ENCODE measurements around the gene DCUN1D3. TPM values are rescaled to one million over a fixed set of nuclear protein-coding genes. Genes with fewer than 3 reads are reported as not detected.

DCUN1D3 gene
- total RNA-seq, 2 experiments from 2014 or later: 4.2 to 5.1 TPM

- no peak overlapping the region for H3K4me3 Mint-ChIP-seq
- CTCF ChIA-PET: no interaction called here
- H3K27me3 Mint-ChIP-seq: no peaks in the 10 kb centered on the region
- POLR2A ChIA-PET: no interaction called here
- H3K27ac Mint-ChIP-seq: no peak overlapping the region
- no peaks in the 10 kb centered on the region for H3K4me1 Mint-ChIP-seq
- no peaks in the 10 kb centered on the region for H3K9me3 Mint-ChIP-seq (ENCODE audit: low read depth)
- ATAC-seq (no peak), DNase-seq (no peak)
- intact Hi-C loops (cut with DNase I, micrococcal nuclease): no loop called here
- peaks cover 19% of the 10 kb centered on the region for H3K36me3 Mint-ChIP-seq (ENCODE audit: low read depth)
Measured at GRCh38 chr16:20829536-20829935, 70.6 kb downstream of the DCUN1D3 start.

GRCh38 chr16:20826039-20826566 lies 74.1 kb downstream of the DCUN1D3 start:
- no peaks in the 10 kb centered on the region for H3K9me3 Mint-ChIP-seq (ENCODE audit: low read depth)
- H3K4me3 Mint-ChIP-seq: no peak overlapping the region
- intact Hi-C loops (cut with DNase I, micrococcal nuclease): no loop called here
- peaks cover 23% of the 10 kb centered on the region for H3K36me3 Mint-ChIP-seq (ENCODE audit: low read depth)
- H3K4me1 Mint-ChIP-seq: peaks cover 7% of the 10 kb centered on the region
- ATAC-seq (no peak), DNase-seq (no peak)
- no peak overlapping the region for H3K27ac Mint-ChIP-seq
- no peaks in the 10 kb centered on the region for H3K27me3 Mint-ChIP-seq
- ChIA-PET POLR2A (no interaction called here), CTCF (interaction anchor here (0.9 to 1.0 kb wide), 2 partner anchors 15 to 20 kb away, joined by 3 to 4 read pairs; partner anchors contain the start of genes ERI2 and REXO5)

- CTCF ChIA-PET: no interaction called here
- H3K27ac Mint-ChIP-seq: no peak overlapping the region
- H3K4me1 Mint-ChIP-seq: peaks cover 7% of the 10 kb centered on the region
- H3K9me3 Mint-ChIP-seq (ENCODE audit: low read depth): no peaks in the 10 kb centered on the region
- H3K4me3 Mint-ChIP-seq: no peak overlapping the region
- POLR2A ChIA-PET: no interaction called here
- ATAC-seq (peak; percentile 33), DNase-seq (no peak)
- peaks cover 32% of the 10 kb centered on the region for H3K36me3 Mint-ChIP-seq (ENCODE audit: low read depth)
- intact Hi-C loops (cut with DNase I, micrococcal nuclease): no loop called here
- H3K27me3 Mint-ChIP-seq: no peaks in the 10 kb centered on the region
Measured at GRCh38 chr16:20822521-20823325, 77.4 kb downstream of the DCUN1D3 start.

GRCh38 chr16:20821682-20822081 lies 78.5 kb downstream of the DCUN1D3 start:
- no peaks in the 10 kb centered on the region for H3K9me3 Mint-ChIP-seq (ENCODE audit: low read depth)
- POLR2A ChIA-PET: no interaction called here
- no peak overlapping the region for H3K4me3 Mint-ChIP-seq
- no peak overlapping the region for H3K27ac Mint-ChIP-seq
- H3K4me1 Mint-ChIP-seq: peaks cover 7% of the 10 kb centered on the region
- H3K27me3 Mint-ChIP-seq: no peaks in the 10 kb centered on the region
- intact Hi-C loops (cut with DNase I, micrococcal nuclease): no loop called here
- DNase-seq: no peak
- no peak for ATAC-seq
- CTCF ChIA-PET: no interaction called here
- H3K36me3 Mint-ChIP-seq (ENCODE audit: low read depth): peaks cover 28% of the 10 kb centered on the region

GRCh38 chr16:20818929-20819585 lies 81.1 kb downstream of the DCUN1D3 start:
- intact Hi-C loops (cut with DNase I, micrococcal nuclease): no loop called here
- ChIA-PET CTCF (no interaction called here), POLR2A (no interaction called here)
- H3K27ac Mint-ChIP-seq: no peak overlapping the region
- peaks cover 30% of the 10 kb centered on the region for H3K36me3 Mint-ChIP-seq (ENCODE audit: low read depth)
- peaks cover 13% of the 10 kb centered on the region for H3K4me1 Mint-ChIP-seq
- H3K27me3 Mint-ChIP-seq: no peaks in the 10 kb centered on the region
- no peak overlapping the region for H3K4me3 Mint-ChIP-seq
- no peak for ATAC-seq
- DNase-seq: no peak
- H3K9me3 Mint-ChIP-seq (ENCODE audit: low read depth): no peaks in the 10 kb centered on the region

- Mint-ChIP-seq H3K4me3 (no peak overlapping the region), H3K9me3 (ENCODE audit: low read depth) (no peaks in the 10 kb centered on the region), H3K4me1 (peaks cover 6% of the 10 kb centered on the region), H3K27me3 (no peaks in the 10 kb centered on the region), H3K27ac (no peak overlapping the region), H3K36me3 (ENCODE audit: low read depth) (peaks cover 13% of the 10 kb centered on the region)
- intact Hi-C loops (cut with DNase I, micrococcal nuclease): no loop called here
- CTCF ChIA-PET: no interaction called here
- POLR2A ChIA-PET: no interaction called here
- DNase-seq (peak; percentile 17), ATAC-seq (peak; percentile 53)
Measured at GRCh38 chr16:20814784-20815183, 85.4 kb downstream of the DCUN1D3 start.

- no peaks in the 10 kb centered on the region for H3K27me3 Mint-ChIP-seq
- ATAC-seq (no peak), DNase-seq (no peak)
- peaks cover 14% of the 10 kb centered on the region for H3K4me1 Mint-ChIP-seq
- H3K9me3 Mint-ChIP-seq (ENCODE audit: low read depth): no peaks in the 10 kb centered on the region
- POLR2A ChIA-PET: no interaction called here
- H3K36me3 Mint-ChIP-seq (ENCODE audit: low read depth): peaks cover 11% of the 10 kb centered on the region
- no peak overlapping the region for H3K4me3 Mint-ChIP-seq
- CTCF ChIA-PET: no interaction called here
- H3K27ac Mint-ChIP-seq: no peak overlapping the region
- intact Hi-C loops (cut with DNase I, micrococcal nuclease): no loop called here
Measured at GRCh38 chr16:20812510-20812909, 87.6 kb downstream of the DCUN1D3 start.

- H3K27ac Mint-ChIP-seq: no peak overlapping the region
- intact Hi-C loops (cut with DNase I, micrococcal nuclease): no loop called here
- peaks cover 13% of the 10 kb centered on the region for H3K36me3 Mint-ChIP-seq (ENCODE audit: low read depth)
- ATAC-seq: no peak
- H3K27me3 Mint-ChIP-seq: no peaks in the 10 kb centered on the region
- CTCF ChIA-PET: interaction anchor here (1.0 kb wide), 1 partner anchor 14 kb away, joined by 3 read pairs; no protein-coding TSS in a partner anchor
- no peak for DNase-seq
- peaks cover 16% of the 10 kb centered on the region for H3K4me1 Mint-ChIP-seq
- no peaks in the 10 kb centered on the region for H3K9me3 Mint-ChIP-seq (ENCODE audit: low read depth)
- POLR2A ChIA-PET: no interaction called here
- H3K4me3 Mint-ChIP-seq: no peak overlapping the region
Measured at GRCh38 chr16:20811889-20812439, 88.2 kb downstream of the DCUN1D3 start.

GRCh38 chr16:20807862-20808261 lies 92.3 kb downstream of the DCUN1D3 start:
- H3K27me3 Mint-ChIP-seq: no peaks in the 10 kb centered on the region
- peak overlapping the region; percentile 79 for H3K4me3 Mint-ChIP-seq
- CTCF ChIA-PET: interaction anchor here (0.6 kb wide), 1 partner anchor 353 kb away, joined by 3 read pairs; no protein-coding TSS in a partner anchor

GRCh38 chr16:20806168-20807050 lies 93.7 kb downstream of the DCUN1D3 start, which contains the start of the genes ERI2 and REXO5:
TSS of gene ERI2 (minus strand) at chr16:20806472. CDS start at chr16:20806430, 42 bp downstream.
TSS of gene REXO5 (plus strand) at chr16:20806527. CDS start at chr16:20806954, 427 bp downstream.
- DNase-seq: peak; percentile 86
- H3K36me3 Mint-ChIP-seq (ENCODE audit: low read depth): peaks cover 6% of the 10 kb centered on the region
- H3K27me3 Mint-ChIP-seq: no peaks in the 10 kb centered on the region
- POLR2A ChIA-PET: no interaction called here
- CTCF ChIA-PET: interaction anchor here (0.7 to 1.5 kb wide), 11 partner anchors 15 to 1974 kb away, joined by 3 to 6 read pairs (median 3); no protein-coding TSS in a partner anchor
- ATAC-seq: peak; percentile 87
- H3K9me3 Mint-ChIP-seq (ENCODE audit: low read depth): no peaks in the 10 kb centered on the region
- H3K4me1 Mint-ChIP-seq: peaks cover 18% of the 10 kb centered on the region
- peak within 1 kb of the TSS; percentile 97 for H3K27ac Mint-ChIP-seq
- intact Hi-C loops (cut with DNase I, micrococcal nuclease): loop anchor here in 1 of 2 experiments (1.0 to 10.0 kb wide), 6 partner anchors 65 to 1568 kb away; partner anchors contain the start of genes CDR2, DCUN1D3, LYRM1 and THUMPD1
- H3K4me3 Mint-ChIP-seq: peak within 1 kb of the TSS; percentile 79

More at GRCh38 chr16:20807862-20808261, 92.3 kb downstream of the DCUN1D3 start:
- POLR2A ChIA-PET: no interaction called here
- Mint-ChIP-seq H3K4me1 (peaks cover 18% of the 10 kb centered on the region), H3K36me3 (ENCODE audit: low read depth) (peaks cover 6% of the 10 kb centered on the region), H3K27ac (peak overlapping the region; percentile 97), H3K9me3 (ENCODE audit: low read depth) (no peaks in the 10 kb centered on the region)
- ATAC-seq: no peak
- no peak for DNase-seq
- intact Hi-C loops (cut with DNase I, micrococcal nuclease): loop anchor here in 1 of 2 experiments (2.0 to 10.0 kb wide), 4 partner anchors 67 to 1567 kb away; partner anchors contain the start of gene CDR2

Measured in activated CD4-positive, alpha-beta T cell treated with anti-CD3 and anti-CD28 coated beads for 36 hours (primary cell).